ENCODE results near the gene CHGA.

GRCh38 chr14:92922883-92923743 is at the start of gene CHGA:
- TF ChIP-seq PRDM15 (CRISPR knock-in tag; IDR thresholded peaks at IDR 0.05) (no peak), CTCF (IDR thresholded peaks at IDR 0.05 in 2 of 3, conservative IDR thresholded peaks at IDR 0.05 in 1 of 3; ENCODE audit: control insufficient read depth in 2 of 3, extremely low read depth in 1 of 3, insufficient read depth in 1 of 3, low read depth in 3 of 3, low read length in 3 of 3) (no peak), REST (IDR thresholded peaks at IDR 0.05; ENCODE audit: low read depth, low read length) (peak; percentile 96), MXI1 (IDR thresholded peaks at IDR 0.05; ENCODE audit: low read depth, low read length) (no peak), ESRRA (IDR thresholded peaks at IDR 0.05; ENCODE audit: low read length) (no peak), SMAD1 (IDR thresholded peaks at IDR 0.05; ENCODE audit: low read depth, partially characterized antibody) (no peak), NFXL1 (IDR thresholded peaks at IDR 0.05; ENCODE audit: borderline replicate concordance) (no peak), RAD21 (IDR thresholded peaks at IDR 0.05; ENCODE audit: insufficient read depth, low read depth, low read length) (no peak), BHLHE40 (IDR thresholded peaks at IDR 0.05; ENCODE audit: borderline replicate concordance in 1 of 2, low read depth in 2 of 2, low read length in 1 of 2) (no peak), POLR2A (IDR thresholded peaks at IDR 0.05; ENCODE audit: low read depth, low read length) (no peak), ELK1 (IDR thresholded peaks at IDR 0.05; ENCODE audit: low read depth, low read length) (no peak), POLR2AphosphoS5 (IDR thresholded peaks at IDR 0.05; ENCODE audit: low read length) (no peak)

Data from GM12878 (cell line).